HepG2 (cell line): ENCODE results near the gene INTS6. TPM values are rescaled to one million over a fixed set of nuclear protein-coding genes. Genes with fewer than 3 reads are reported as not detected.

ENCODE experiments used
- ATAC-seq: fragments of 200-7000 bp; cut with Tn5 transposase; 3 replicates; pipeline ENCODE4 v1.9.1; 2020; ENCODE audit warnings: mild to moderate bottlenecking, moderate library complexity
- BruUV-seq: library from RNA; stranded (reverse); fragments of 400-500 nt; replicated peaks from 2 replicates; lab custom pipeline; 2021; lab: Mats Ljungman, UMichigan
- CTCF ChIA-PET: fragments of 300-600 bp; formaldehyde crosslinking; extraction: SDS; loops from one replicate; lab custom pipeline; 2021; ENCODE audit warnings: low total read pairs, inconsistent platforms, low intra/inter-chr PET ratio; lab: Yijun Ruan, JAX
- POLR2A ChIA-PET: fragments of 350-600 bp; sonication (Branson Sonifier 250); formaldehyde crosslinking; loops from one replicate; lab custom pipeline; 2020; ENCODE audit warnings: antibody characterized with exemption, inconsistent platforms; lab: Yijun Ruan, JAX
- DNase-seq: peaks from one replicate; pipeline ENCODE4 v3.0.0-alpha.2; 2015; ENCODE audit warnings: low spot score
- FAIRE-seq: peaks from 3 replicates; lab custom pipeline; 2011; peaks lifted over from hg19 to GRCh38; lab: Jason Lieb, UNC
- H2AFZ ChIP-seq: one replicate; pipeline ENCODE4 v1.6.1; 2011; ENCODE audit warnings: low read length, inconsistent platforms
- H3K27ac ChIP-seq: fragments of 300-600 bp; 3 replicates; pipeline ENCODE4 v1.8.0; 2011; ENCODE audit warnings: mixed run types, mild to moderate bottlenecking, mixed read lengths, low read length, inconsistent platforms; ENCODE audit not compliant: insufficient read depth; ENCODE audit errors: extremely low read length
- H3K27me3 ChIP-seq, 2 experiments: fragments of 200-600 bp in 1 of 2; 2 replicates in 1 of 2; 3 replicates in 1 of 2; pipeline versions ENCODE4 v1.6.0 to v1.8.0; 2011; ENCODE audit warnings: low read length in 2 of 2, mild to moderate bottlenecking in 2 of 2, moderate library complexity in 2 of 2, inconsistent platforms in 1 of 2; ENCODE audit not compliant: insufficient read depth in 2 of 2, control insufficient read depth in 1 of 2
- H3K36me3 ChIP-seq, 2 experiments: fragments of 200-600 bp in 1 of 2; replicated peaks in 1 of 2; 2 replicates in 1 of 2; 3 replicates in 1 of 2; pipeline versions ENCODE4 v1.5.1 to v1.8.0; 2011; ENCODE audit warnings: low read length in 2 of 2, inconsistent platforms in 1 of 2; ENCODE audit not compliant: insufficient read depth in 2 of 2, control insufficient read depth in 1 of 2
- H3K4me1 ChIP-seq: 2 replicates; pipeline ENCODE4 v1.5.1; 2012; ENCODE audit warnings: low read length, inconsistent platforms; ENCODE audit not compliant: insufficient read depth
- H3K4me2 ChIP-seq: 2 replicates; pipeline ENCODE4 v1.6.0; 2011; ENCODE audit warnings: low read depth, low read length, inconsistent platforms
- H3K4me3 ChIP-seq, 3 experiments: fragments of 200-600 bp in 1 of 3; sonication (generic), shearing (Covaris generic) in 1 of 3; replicated peaks in 1 of 3; 2 replicates each; pipeline ENCODE4 v1.5.1; 2011 to 2016; ENCODE audit warnings: low read length in 3 of 3, inconsistent platforms in 2 of 3, low read depth in 2 of 3, mild to moderate bottlenecking in 2 of 3, control low read depth in 1 of 3, mixed read lengths in 1 of 3; ENCODE audit not compliant: insufficient read depth in 1 of 3
- H3K79me2 ChIP-seq: one replicate; pipeline ENCODE4 v1.6.1; 2011; ENCODE audit warnings: low read length, inconsistent platforms; ENCODE audit not compliant: insufficient read depth
- H3K9ac ChIP-seq: 2 replicates; pipeline ENCODE4 v1.6.0; 2011; ENCODE audit warnings: mild to moderate bottlenecking, low read depth, low read length, inconsistent platforms; ENCODE audit not compliant: insufficient read depth
- H3K9me3 ChIP-seq: 2 replicates; pipeline ENCODE4 v1.5.1; 2012; ENCODE audit warnings: mild to moderate bottlenecking, low read length
- H4K20me1 ChIP-seq: 2 replicates; pipeline ENCODE4 v1.6.0; 2011; ENCODE audit warnings: inconsistent platforms, mild to moderate bottlenecking, low read length, moderate library complexity; ENCODE audit not compliant: insufficient read depth
- ATF4 ChIP-seq, 2 experiments: fragments of 450-650 bp in 1 of 2; sonication (generic) in 1 of 2; formaldehyde crosslinking; IDR thresholded peaks; 2 replicates each; pipeline versions ENCODE4 v1.5.0 to v1.8.0; 2020 to 2022; ENCODE audit warnings: mild to moderate bottlenecking in 1 of 2, missing genetic modification reagents in 1 of 2
- CREBL2 ChIP-seq: sonication (generic); formaldehyde crosslinking; IDR thresholded peaks from 2 replicates; pipeline ENCODE4 v1.8.1; 2023; ENCODE audit warnings: missing genetic modification reagents, mild to moderate bottlenecking, borderline replicate concordance
- FOXA1 ChIP-seq, 2 experiments: fragments of 450-650 bp in 1 of 2; sonication (generic) in 1 of 2; formaldehyde crosslinking in 1 of 2; IDR thresholded peaks; 2 replicates each; pipeline versions ENCODE4 v1.4.0 to v1.6.1; 2016 to 2020; ENCODE audit warnings: missing genetic modification reagents in 1 of 2
- FOXA3 ChIP-seq: IDR thresholded peaks from 2 replicates; pipeline ENCODE4 v1.6.1; 2016; ENCODE audit warnings: missing genetic modification reagents, missing compliant biosample characterization
- FOXK1 ChIP-seq: sonication (generic); formaldehyde crosslinking; IDR thresholded peaks from 2 replicates; pipeline ENCODE4 v1.4.0; 2020; ENCODE audit warnings: low read depth, missing genetic modification reagents, borderline replicate concordance
- GATAD2A ChIP-seq: IDR thresholded peaks from 2 replicates; pipeline ENCODE4 v1.6.1; 2016
- ZC3H13 ChIP-seq: sonication (generic); formaldehyde crosslinking; IDR thresholded peaks from 2 replicates; pipeline ENCODE4 v1.8.1; 2023; ENCODE audit warnings: mild to moderate bottlenecking, missing genetic modification reagents, moderate library complexity
- ZFP62 ChIP-seq: sonication (generic); formaldehyde crosslinking; IDR thresholded peaks from 2 replicates; pipeline ENCODE4 v1.4.0; 2020; ENCODE audit warnings: missing genetic modification reagents
- ZNF354B ChIP-seq: sonication (generic); formaldehyde crosslinking; IDR thresholded peaks from 2 replicates; pipeline ENCODE4 v1.8.0; 2022; ENCODE audit warnings: mild to moderate bottlenecking, missing genetic modification reagents
- ZNF772 ChIP-seq: sonication (generic); formaldehyde crosslinking; IDR thresholded peaks from 2 replicates; pipeline ENCODE4 v1.5.0; 2020; ENCODE audit warnings: mild to moderate bottlenecking, missing genetic modification reagents
- WGBS: methylation state at CpG from one replicate; pipeline ENCODE4 v1.1.6; 2017; ENCODE audit warnings: low lambda C conversion rate; 5-methylcytosine and 5-hydroxymethylcytosine counted together
- in situ Hi-C: cut with HindIII; loops from 2 replicates; pipeline ENCODE4 v1.10.0; 2017; ENCODE audit warnings: low pct_unique_long_range_greater_than_20kb; ENCODE audit not compliant: extremely low pct_ligation_motif_present
- intact Hi-C: fragments of 100-400 bp; cut with micrococcal nuclease; formaldehyde crosslinking; loops from one replicate; pipeline ENCODE4 v1.10.0; 2022; ENCODE audit not compliant: unreplicated experiment
- polyA plus RNA-seq, 8 experiments: library from polyadenylated mRNA; depleted of rRNA in 3 of 8; stranded (reverse) in 7 of 8; unstranded in 1 of 8; fragments of >200 nt; fragmentation: Illumina TruSeq in 4 of 8; extraction: Trizol in 4 of 8; gene quantifications; 2 replicates each; pipeline versions ENCODE4 v1.2.1 to v1.2.3, GENCODE V29; 2011 to 2016; ENCODE audit warnings: low read depth in 4 of 8, missing spikeins in 1 of 8, mixed read lengths in 1 of 8; ENCODE audit not compliant: insufficient read depth in 1 of 8
- total RNA-seq, 5 experiments: library from RNA; depleted of rRNA; stranded (reverse); fragments of >200 nt; fragmentation: Illumina TruSeq; extraction: Trizol; gene quantifications; 2 replicates each; pipeline ENCODE4 v1.2.3, GENCODE V29; 2016; ENCODE audit warnings: low read depth in 1 of 5

Gene INTS6
- total and polyA plus RNA-seq, 2 of the 13 experiments (the other 11 are each of a cell fraction or from before 2014, with no cell fraction given): 27.9 to 38.4 TPM

- BruUV-seq: no TSS peak
- in situ Hi-C loops: no loop called here
- CTCF ChIA-PET: no interaction called here
These were observed 47.7 kb downstream of the INTS6 start for GRCh38 chr13:51405176-51405575.

GRCh38 chr13:51397262-51397941 is 55.4 kb downstream of the INTS6 start:
- no peak for FAIRE-seq
- peaks cover 13% of the 10 kb centered on the region for H3K4me1 ChIP-seq
- no peak; the same call in 2 of the 3 replicates for ATAC-seq
- peaks cover 84% of the 10 kb centered on the region for H3K79me2 ChIP-seq
- no peak for DNase-seq
- ChIA-PET CTCF (no interaction called here), POLR2A (interaction anchor here (1.2 kb wide), 1 partner anchor 56 kb away, joined by 6 read pairs; the partner anchor contains the start of gene INTS6)
- H3K4me2 ChIP-seq: no peak overlapping the region
- WGBS: 84% methylated on average over 6 of the region's 6 CpGs
- H3K9ac ChIP-seq: no peak overlapping the region
- H3K9me3 ChIP-seq: no peaks in the 10 kb centered on the region
- peaks cover 38% of the 10 kb centered on the region for H4K20me1 ChIP-seq
- TF ChIP-seq FOXK1 (CRISPR knock-in tag): peak; percentile 69; the same call in 1 of the 2 replicates
- peak; percentile 79; the same call in 1 of the 2 replicates for TF ChIP-seq FOXA3
- TF ChIP-seq GATAD2A: 0 out of 2 replicates have a peak, but pooled peaks have one; percentile 35
- TF ChIP-seq ATF4 (CRISPR knock-in tag; IDR thresholded peaks at IDR 0.05): peak in 1 of 2 experiments; percentile 70; a peak in 2 of 4 replicates
- TF ChIP-seq ZNF354B (CRISPR knock-in tag): no peak
- no peak for TF ChIP-seq ZNF772 (CRISPR knock-in tag)
- TF ChIP-seq FOXA1 (IDR thresholded peaks at IDR 0.05): no peak
- 0 out of 2 replicates have a peak, but pooled peaks have one; percentile 31 for TF ChIP-seq FOXA1 (CRISPR knock-in tag; IDR thresholded peaks at IDR 0.05)
- no peak overlapping the region for H2AFZ ChIP-seq
- no TSS peak for BruUV-seq
- no peak overlapping the region for H3K27ac ChIP-seq
- in situ Hi-C loops: no loop called here
- peaks cover 0 to 16% of the 10 kb centered on the region in 2 experiments; a peak in 3 of 5 replicates for H3K36me3 ChIP-seq
- intact Hi-C loops: no loop called here
- H3K27me3 ChIP-seq: no peaks in the 10 kb centered on the region
- no peak overlapping the region for H3K4me3 ChIP-seq

More at GRCh38 chr13:51405176-51405575, 47.7 kb downstream of the INTS6 start:
- ATAC-seq (no peak), DNase-seq (no peak), FAIRE-seq (no peak)
- H3K4me3 ChIP-seq: no peak overlapping the region
- H3K4me1 ChIP-seq: no peaks in the 10 kb centered on the region
- peaks cover 45% of the 10 kb centered on the region for H4K20me1 ChIP-seq
- TF ChIP-seq CREBL2: no peak
- no peak for TF ChIP-seq ZC3H13
- no peak for TF ChIP-seq ZFP62 (CRISPR knock-in tag)
- intact Hi-C loops: no loop called here
- H3K27me3 ChIP-seq: no peaks in the 10 kb centered on the region
- H3K27ac ChIP-seq: no peak overlapping the region
- H3K9me3 ChIP-seq: no peaks in the 10 kb centered on the region
- H2AFZ ChIP-seq: no peak overlapping the region
- POLR2A ChIA-PET: no interaction called here
- no peak overlapping the region for H3K4me2 ChIP-seq
- peaks cover 0 to 4% of the 10 kb centered on the region in 2 experiments; a peak in 1 of 5 replicates for H3K36me3 ChIP-seq
- WGBS: 97% methylated on average over 2 of the region's 2 CpGs
- no peak overlapping the region for H3K9ac ChIP-seq
- H3K79me2 ChIP-seq: peaks cover 90% of the 10 kb centered on the region
